Pons (tissue), 1 donor: ENCODE results near the gene SLC66A2.
"Not testable (repeated sequence)": the region's sequence is repeated elsewhere in the genome, so short reads cannot be mapped to it uniquely, and the experiment has no call there.

Source experiments
- DNase-seq: peaks from one replicate; pipeline ENCODE4 v3.0.0-alpha.2; 2016; ENCODE audit warnings: low spot score

SLC66A2 gene

GRCh38 chr18:79879566-79879965 is 71.9 kb downstream of the SLC66A2 start:
- no peak for DNase-seq

GRCh38 chr18:79878741-79879378 is 72.6 kb downstream of the SLC66A2 start:
- DNase-seq: no peak

- DNase-seq: not testable (repeated sequence)
These were observed 73.2 kb downstream of the SLC66A2 start for GRCh38 chr18:79878246-79878645.

GRCh38 chr18:79877163-79878091 is 74.0 kb downstream of the SLC66A2 start:
- no peak for DNase-seq

- DNase-seq: no peak
These were observed 75.0 kb downstream of the SLC66A2 start for GRCh38 chr18:79876497-79876896.

GRCh38 chr18:79875931-79876461 is 75.5 kb downstream of the SLC66A2 start:
- no peak for DNase-seq

- DNase-seq: no peak
These were observed 75.9 kb downstream of the SLC66A2 start for GRCh38 chr18:79875531-79875919.

GRCh38 chr18:79874553-79875530 is 76.6 kb downstream of the SLC66A2 start:
- no peak for DNase-seq

- DNase-seq: no peak
These were observed 77.9 kb downstream of the SLC66A2 start for GRCh38 chr18:79873449-79874110.

- no peak for DNase-seq
These were observed 78.7 kb downstream of the SLC66A2 start for GRCh38 chr18:79872527-79873444.

GRCh38 chr18:79871481-79872091 is 79.9 kb downstream of the SLC66A2 start:
- DNase-seq: no peak

GRCh38 chr18:79871026-79871390 is 80.4 kb downstream of the SLC66A2 start:
- DNase-seq: no peak

GRCh38 chr18:79870301-79871025 is 81.0 kb downstream of the SLC66A2 start:
- no peak for DNase-seq

GRCh38 chr18:79869591-79870300 is 81.7 kb downstream of the SLC66A2 start:
- no peak for DNase-seq

GRCh38 chr18:79868811-79869541 is 82.5 kb downstream of the SLC66A2 start:
- DNase-seq: no peak

GRCh38 chr18:79868168-79868784 is 83.2 kb downstream of the SLC66A2 start:
- DNase-seq: no peak

- no peak for DNase-seq
These were observed 83.8 kb downstream of the SLC66A2 start for GRCh38 chr18:79867666-79868065.
